ENCODE data around the gene RGPD8.
"Not testable (repeated sequence)": the region's sequence is repeated elsewhere in the genome, so short reads cannot be mapped to it uniquely, and the experiment has no call there.

RGPD8 gene

GRCh38 chr2:112433480-112433879 lies at the start of gene RGPD8:
RGPD8 (minus strand) TSS chr2:112433645; CDS start chr2:112433453, 192 bp downstream.
- peak; percentile 82 to 87 for DNase-seq (ENCODE audit: low read depth in 2 of 2)

GRCh38 chr2:112483042-112483473 lies 49.6 kb upstream of the RGPD8 start:
- DNase-seq (ENCODE audit: low read depth in 2 of 2), result no peak

- peak; percentile 11 to 17 for DNase-seq (ENCODE audit: low read depth in 2 of 2)
Observed at GRCh38 chr2:112482309-112483041, 49.0 kb upstream of the RGPD8 start.

GRCh38 chr2:112481528-112482233 lies 48.2 kb upstream of the RGPD8 start, which contains the start of gene TTL:
TTL (plus strand) TSS chr2:112482156; CDS start chr2:112482345, 189 bp downstream.
- peak; percentile 74 to 83 for DNase-seq (ENCODE audit: low read depth in 2 of 2)

- DNase-seq (ENCODE audit: low read depth in 2 of 2), result peak; percentile 66 to 75
Observed at GRCh38 chr2:112481050-112481527, 47.6 kb upstream of the RGPD8 start.

GRCh38 chr2:112480530-112481049 lies 47.1 kb upstream of the RGPD8 start:
- DNase-seq (ENCODE audit: low read depth in 2 of 2), result peak in 1 of 2 donors; percentile 9

- no peak for DNase-seq (ENCODE audit: low read depth in 2 of 2)
Observed at GRCh38 chr2:112476434-112476833, 43.0 kb upstream of the RGPD8 start.

GRCh38 chr2:112474844-112475486 lies 41.5 kb upstream of the RGPD8 start:
- no peak for DNase-seq (ENCODE audit: low read depth in 2 of 2)

- no peak for DNase-seq (ENCODE audit: low read depth in 2 of 2)
Observed at GRCh38 chr2:112472547-112473263, 39.3 kb upstream of the RGPD8 start.

GRCh38 chr2:112465382-112465781 lies 31.9 kb upstream of the RGPD8 start:
- DNase-seq (ENCODE audit: low read depth in 2 of 2), result no peak

- DNase-seq (ENCODE audit: low read depth in 2 of 2), result no peak
Observed at GRCh38 chr2:112463256-112463655, 29.8 kb upstream of the RGPD8 start.

- DNase-seq (ENCODE audit: low read depth in 2 of 2), result no peak
Observed at GRCh38 chr2:112462178-112462577, 28.7 kb upstream of the RGPD8 start.

GRCh38 chr2:112459372-112459771 lies 25.9 kb upstream of the RGPD8 start:
- no peak for DNase-seq (ENCODE audit: low read depth in 2 of 2)

GRCh38 chr2:112454586-112454985 lies 21.1 kb upstream of the RGPD8 start:
- DNase-seq (ENCODE audit: low read depth in 2 of 2), result no peak

GRCh38 chr2:112451317-112451716 lies 17.9 kb upstream of the RGPD8 start:
- no peak for DNase-seq (ENCODE audit: low read depth in 2 of 2)

GRCh38 chr2:112449854-112450253 lies 16.4 kb upstream of the RGPD8 start:
- DNase-seq (ENCODE audit: low read depth in 2 of 2), result no peak

GRCh38 chr2:112444256-112444655 lies 10.8 kb upstream of the RGPD8 start:
- not testable (repeated sequence) for DNase-seq (ENCODE audit: low read depth in 2 of 2)

- not testable (repeated sequence) for DNase-seq (ENCODE audit: low read depth in 2 of 2)
Observed at GRCh38 chr2:112438603-112439261, 5.3 kb upstream of the RGPD8 start.

GRCh38 chr2:112437405-112437831 lies 4.0 kb upstream of the RGPD8 start:
- not testable (repeated sequence) for DNase-seq (ENCODE audit: low read depth in 2 of 2)

- not testable (repeated sequence) for DNase-seq (ENCODE audit: low read depth in 2 of 2)
Observed at GRCh38 chr2:112436993-112437392, 3.5 kb upstream of the RGPD8 start.
